ENCODE results near the gene ZACN. TPM values are rescaled to one million over a fixed set of nuclear protein-coding genes. Genes with fewer than 3 reads are reported as not detected.

The ZACN gene
- total RNA-seq, 1 donor from 2014 or later = not detected

- TF ChIP-seq CTCF (conservative IDR thresholded peaks at IDR 0.05; ENCODE audit: low read depth, low read length) = no peak
- DNase-seq (ENCODE audit: low read depth) = no peak
- H3K4me3 ChIP-seq (ENCODE audit: low read depth, low read length) = no peak overlapping the region
Measured at GRCh38 chr17:76122431-76123190, 43.6 kb downstream of the ZACN start.

GRCh38 chr17:76123191-76123499, 44.2 kb downstream of the ZACN start:
- no peak for TF ChIP-seq CTCF (conservative IDR thresholded peaks at IDR 0.05; ENCODE audit: low read depth, low read length)
- no peak overlapping the region for H3K4me3 ChIP-seq (ENCODE audit: low read depth, low read length)
- no peak for DNase-seq (ENCODE audit: low read depth)

- no peak overlapping the region for H3K4me3 ChIP-seq (ENCODE audit: low read depth, low read length)
- DNase-seq (ENCODE audit: low read depth) = no peak
- no peak for TF ChIP-seq CTCF (conservative IDR thresholded peaks at IDR 0.05; ENCODE audit: low read depth, low read length)
Measured at GRCh38 chr17:76123749-76124581, 45.0 kb downstream of the ZACN start.

GRCh38 chr17:76124582-76125390, 45.8 kb downstream of the ZACN start:
- H3K4me3 ChIP-seq (ENCODE audit: low read depth, low read length) = no peak overlapping the region
- TF ChIP-seq CTCF (conservative IDR thresholded peaks at IDR 0.05; ENCODE audit: low read depth, low read length) = peak; percentile 32
- DNase-seq (ENCODE audit: low read depth) = no peak

- no peak for TF ChIP-seq CTCF (conservative IDR thresholded peaks at IDR 0.05; ENCODE audit: low read depth, low read length)
- DNase-seq (ENCODE audit: low read depth) = no peak
Measured at GRCh38 chr17:76125391-76125675, 46.4 kb downstream of the ZACN start.

GRCh38 chr17:76125922-76126321, 46.9 kb downstream of the ZACN start:
- no peak overlapping the region for H3K4me3 ChIP-seq (ENCODE audit: low read depth, low read length)
- no peak for DNase-seq (ENCODE audit: low read depth)
- no peak for TF ChIP-seq CTCF (conservative IDR thresholded peaks at IDR 0.05; ENCODE audit: low read depth, low read length)

More at GRCh38 chr17:76125391-76125675, 46.4 kb downstream of the ZACN start:
- no peak overlapping the region for H3K4me3 ChIP-seq (ENCODE audit: low read depth, low read length)
